GM12878 (cell line): ENCODE results near the gene ITPKA. TPM values are rescaled to one million over a fixed set of nuclear protein-coding genes. Genes with fewer than 3 reads are reported as not detected.
A peak's percentile ranks its signal among the peaks of the same experiment; 100 is the strongest.

Source experiments
- ATAC-seq: fragments of 200-7000 bp; cut with Tn5 transposase; 3 replicates; pipeline ENCODE4 v1.9.1; 2020; ENCODE audit warnings: mild to moderate bottlenecking, moderate library complexity
- BruUV-seq: library from RNA; stranded (reverse); fragments of 400-500 nt; replicated peaks from 2 replicates; lab custom pipeline; 2021; lab: Mats Ljungman, UMichigan
- CTCF ChIA-PET: fragments of 300-600 bp; sonication (Branson Sonifier 250); formaldehyde crosslinking; extraction: SDS; loops from one replicate; lab custom pipeline; 2021; ENCODE audit warnings: inconsistent platforms; lab: Yijun Ruan, JAX
- POLR2A ChIA-PET: fragments of 350-600 bp; formaldehyde crosslinking; extraction: SDS; loops from one replicate; lab custom pipeline; 2021; ENCODE audit warnings: inconsistent platforms; lab: Charles Lee
- RAD21 ChIA-PET: fragments of 300-600 bp; sonication (Branson Sonifier 250); formaldehyde crosslinking; loops from one replicate; lab custom pipeline; 2023; ENCODE audit warnings: antibody characterized with exemption; ENCODE audit not compliant: unreplicated experiment; lab: Charles Lee
- SMC1A ChIA-PET: fragments of 300-600 bp; sonication (Branson Sonifier 250); formaldehyde crosslinking; loops from one replicate; lab custom pipeline; 2023; ENCODE audit not compliant: unreplicated experiment, uncharacterized antibody; lab: Charles Lee
- DNase-seq: peaks from one replicate; pipeline ENCODE4 v3.0.0-alpha.2; 2011; ENCODE audit warnings: low read depth, low spot score
- FAIRE-seq: peaks from 3 replicates; lab custom pipeline; 2011; peaks lifted over from hg19 to GRCh38; lab: Jason Lieb, UNC
- H2AFZ ChIP-seq: 2 replicates; pipeline ENCODE4 v1.6.0; 2011; ENCODE audit warnings: low read depth, low read length, control low read depth; ENCODE audit not compliant: control insufficient read depth
- H3K27ac ChIP-seq: 2 replicates; pipeline ENCODE4 v1.5.1; 2011; ENCODE audit warnings: control low read depth; ENCODE audit not compliant: control insufficient read depth, insufficient read depth
- H3K27me3 ChIP-seq, 2 experiments: replicated peaks in 1 of 2; 2 replicates each; pipeline versions ENCODE4 v1.6.0 to v1.6.1; 2011; ENCODE audit warnings: low read length in 1 of 2; ENCODE audit not compliant: control insufficient read depth in 2 of 2, insufficient read depth in 2 of 2
- H3K36me3 ChIP-seq, 2 experiments: 2 replicates each; pipeline ENCODE4 v1.5.1; 2011; ENCODE audit warnings: low read length in 1 of 2; ENCODE audit not compliant: control insufficient read depth in 2 of 2, insufficient read depth in 2 of 2
- H3K4me1 ChIP-seq: 2 replicates; pipeline ENCODE4 v1.6.1; 2011; ENCODE audit warnings: mild to moderate bottlenecking, low read length, moderate library complexity, mixed read lengths; ENCODE audit not compliant: control insufficient read depth, insufficient read depth
- H3K4me2 ChIP-seq: 2 replicates; pipeline ENCODE4 v1.6.0; 2011; ENCODE audit warnings: control low read depth; ENCODE audit not compliant: control insufficient read depth, insufficient read depth
- H3K4me3 ChIP-seq: fragments of 200-600 bp; sonication (generic); 2 replicates; pipeline ENCODE4 v1.5.1; 2016
- H3K79me2 ChIP-seq: 2 replicates; pipeline ENCODE4 v1.6.0; 2011; ENCODE audit warnings: low read length; ENCODE audit not compliant: control insufficient read depth, insufficient read depth
- H3K9ac ChIP-seq: 2 replicates; pipeline ENCODE4 v1.8.0; 2011; ENCODE audit warnings: low read length, control low read depth, mixed read lengths; ENCODE audit not compliant: control insufficient read depth, insufficient read depth
- H3K9me3 ChIP-seq: replicated peaks from 3 replicates; pipeline ENCODE4 v1.5.1; 2011; ENCODE audit warnings: mild to moderate bottlenecking, low read length; ENCODE audit not compliant: control insufficient read depth, insufficient read depth
- H4K20me1 ChIP-seq: 2 replicates; pipeline ENCODE4 v1.6.0; 2011; ENCODE audit not compliant: control insufficient read depth, insufficient read depth
- BHLHE40 ChIP-seq, 2 experiments: fragments of 450-650 bp in 1 of 2; IDR thresholded peaks; 2 replicates each; pipeline ENCODE4 v1.6.1; 2011 to 2017; ENCODE audit warnings: low read depth in 2 of 2, borderline replicate concordance in 1 of 2, improper control_type of control experiment in 1 of 2, low read length in 1 of 2, mild to moderate bottlenecking in 1 of 2
- FOS ChIP-seq: IDR thresholded peaks from 3 replicates; pipeline ENCODE4 v1.6.1; 2011; ENCODE audit warnings: borderline replicate concordance; ENCODE audit not compliant: insufficient read length; ENCODE audit errors: extremely low read depth
- KDM1A ChIP-seq: fragments of 200-600 bp; sonication (generic); IDR thresholded peaks from 2 replicates; pipeline ENCODE4 v1.6.1; 2016; ENCODE audit warnings: borderline replicate concordance
- MXI1 ChIP-seq: fragments of 150-350 bp; IDR thresholded peaks from 2 replicates; pipeline ENCODE4 v1.6.1; 2011; ENCODE audit warnings: low read depth, mild to moderate bottlenecking, inconsistent platforms, low read length, improper control_type of control experiment
- POLR2AphosphoS5 ChIP-seq: IDR thresholded peaks from 2 replicates; pipeline ENCODE4 v1.6.1; 2011; ENCODE audit warnings: mild to moderate bottlenecking, low read length, inconsistent platforms
- SMAD1 ChIP-seq: fragments of 450-650 bp; IDR thresholded peaks from 2 replicates; pipeline ENCODE4 v1.6.1; 2018; ENCODE audit warnings: mild to moderate bottlenecking, low read depth; ENCODE audit not compliant: partially characterized antibody
- TBL1XR1 ChIP-seq: IDR thresholded peaks from 2 replicates; pipeline ENCODE4 v1.6.1; 2012; ENCODE audit warnings: low read depth, low read length, improper control_type of control experiment
- ZNF217 ChIP-seq: fragments of 450-650 bp; IDR thresholded peaks from 2 replicates; pipeline ENCODE4 v1.6.1; 2017; ENCODE audit warnings: antibody characterized with exemption, mild to moderate bottlenecking
- WGBS: methylation state at CpG from one replicate; pipeline ENCODE4 v1.1.6; 2016; ENCODE audit warnings: low lambda C conversion rate; ENCODE audit not compliant: insufficient replicate concordance, insufficient coverage; ENCODE audit errors: missing lambda C conversion rate; 5-methylcytosine and 5-hydroxymethylcytosine counted together
- in situ Hi-C: fragments of 300-500 bp; cut with MboI; formaldehyde crosslinking; loops from 9 replicates; pipeline ENCODE4 v1.14.3; 2018; ENCODE audit warnings: mixed read lengths
- intact Hi-C: fragments of 100-400 bp; cut with micrococcal nuclease; formaldehyde crosslinking; loops from one replicate; pipeline ENCODE4 v1.14.2; 2022; ENCODE audit not compliant: unreplicated experiment
- polyA plus RNA-seq, 11 experiments: library from polyadenylated mRNA; depleted of rRNA in 4 of 11; unstranded in 6 of 11; stranded (reverse) in 5 of 11; fragments of >200 nt; fragmentation: Nextera tagmentation in 4 of 11; fragmentation: Illumina TruSeq in 1 of 11; extraction: Ambion mirVana in 4 of 11; extraction: Trizol in 1 of 11; gene quantifications; 1 replicate in 1 of 11; 2 replicates in 10 of 11; pipeline versions ENCODE4 v1.2.1 to v1.2.3, GENCODE V29; 2011 to 2016; ENCODE audit warnings: inconsistent platforms in 2 of 11, missing spikeins in 2 of 11, low read depth in 1 of 11
- total RNA-seq, 4 experiments: library from RNA; depleted of rRNA in 3 of 4; stranded (reverse); fragments of >200 nt in 3 of 4; fragmentation: Illumina TruSeq in 1 of 4; extraction: Trizol in 1 of 4; gene quantifications; 2 replicates each; pipeline versions ENCODE4 v1.2.1 to v1.2.3, GENCODE V29; 2013 to 2021
- TF ChIP-seq, protein P1 (sequence below): fragments of 450-650 bp; IDR thresholded peaks from 2 replicates; pipeline ENCODE4 v1.6.1; 2017; ENCODE audit warnings: antibody characterized with exemption, mild to moderate bottlenecking, moderate library complexity
- TF ChIP-seq, protein P2 (sequence below): IDR thresholded peaks from 2 replicates; pipeline ENCODE4 v1.6.1; 2012; ENCODE audit warnings: low read depth, low read length, improper control_type of control experiment
- TF ChIP-seq, protein P3 (sequence below): fragments of 450-650 bp; IDR thresholded peaks from 2 replicates; pipeline ENCODE4 v1.6.1; 2017; ENCODE audit warnings: low read depth, mild to moderate bottlenecking, moderate library complexity
- TF ChIP-seq, protein P4 (sequence below): fragments of 450-650 bp; formaldehyde crosslinking; IDR thresholded peaks from 2 replicates; pipeline ENCODE4 v1.4.0; 2020; ENCODE audit warnings: mild to moderate bottlenecking, moderate library complexity
- TF ChIP-seq, protein P5 (sequence below): IDR thresholded peaks from 2 replicates; pipeline ENCODE4 v1.6.1; 2011; ENCODE audit warnings: borderline replicate concordance, low read depth, mild to moderate bottlenecking, moderate library complexity, mixed read lengths, low read length; ENCODE audit not compliant: insufficient read depth; ENCODE audit errors: extremely low read length

The ITPKA gene
- total and polyA plus RNA-seq, 10 of the 15 experiments (the other 5 are each of a cell fraction or from before 2014, with no cell fraction given) = 0.04 to 1.5 (median 0.49) TPM; not detected in 1

DNA sequence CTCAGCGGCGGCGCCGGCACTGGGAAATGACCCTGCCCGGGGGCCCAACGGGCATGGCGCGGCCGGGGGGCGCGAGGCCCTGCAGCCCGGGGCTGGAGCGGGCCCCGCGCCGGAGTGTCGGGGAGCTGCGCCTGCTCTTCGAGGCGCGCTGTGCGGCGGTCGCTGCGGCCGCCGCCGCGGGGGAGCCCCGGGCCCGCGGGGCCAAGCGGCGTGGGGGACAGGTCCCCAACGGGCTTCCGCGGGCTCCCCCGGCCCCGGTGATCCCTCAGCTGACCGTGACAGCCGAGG is 172 bp downstream of the ITPKA start:
- Histone ChIP-seq H4K20me1 (no peaks in the 10 kb centered on the region; the same call in 1 of the 2 replicates), H3K9me3 (no peaks in the 10 kb centered on the region), H3K27me3 (peaks cover 7 to 8% of the 10 kb centered on the region in 2 experiments; a peak in 3 of 4 replicates), H2AFZ (peak overlapping the region; percentile 78), H3K4me3 (peak overlapping the region; percentile 73), H3K4me2 (peak overlapping the region; percentile 89), H3K27ac (no peak overlapping the region), H3K9ac (no peak overlapping the region), H3K36me3 (no peaks in the 10 kb centered on the region), H3K79me2 (no peaks in the 10 kb centered on the region), H3K4me1 (peaks cover 29% of the 10 kb centered on the region)
- RAD21 ChIA-PET = interaction anchor here (1.0 to 2.7 kb wide), 5 partner anchors 11 to 50 kb away, joined by 3 to 16 read pairs (median 5); partner anchors contain the start of genes LTK and RPAP1
- POLR2A ChIA-PET = interaction anchor here (0.6 to 2.8 kb wide), 6 partner anchors 10 to 280 kb away, joined by 3 to 16 read pairs (median 6); partner anchors contain the start of genes LTK and MAPKBP1
- in situ Hi-C loops = no loop called here
- CTCF ChIA-PET = interaction anchor here (3.2 kb wide), 1 partner anchor 28 kb away, joined by 19 read pairs; no protein-coding TSS in a partner anchor
- DNase-seq (no peak), FAIRE-seq (no peak), ATAC-seq (peak; percentile 5)
- intact Hi-C loops = no loop called here
- 2% methylated on average over 32 of the region's 41 CpGs for WGBS
- no TSS peak for BruUV-seq
- SMC1A ChIA-PET = interaction anchor here (1.2 to 2.2 kb wide), 2 partner anchors 12 to 27 kb away, joined by 4 to 8 read pairs; no protein-coding TSS in a partner anchor
- TF ChIP-seq BHLHE40 (IDR thresholded peaks at IDR 0.05; ENCODE audit: borderline replicate concordance in 1 of 2, low read depth in 2 of 2, low read length in 1 of 2) = peak in 1 of 2 experiments; percentile 2; a peak in 1 of 4 replicates
- TF ChIP-seq KDM1A = no peak
- TF ChIP-seq, protein P1, sequence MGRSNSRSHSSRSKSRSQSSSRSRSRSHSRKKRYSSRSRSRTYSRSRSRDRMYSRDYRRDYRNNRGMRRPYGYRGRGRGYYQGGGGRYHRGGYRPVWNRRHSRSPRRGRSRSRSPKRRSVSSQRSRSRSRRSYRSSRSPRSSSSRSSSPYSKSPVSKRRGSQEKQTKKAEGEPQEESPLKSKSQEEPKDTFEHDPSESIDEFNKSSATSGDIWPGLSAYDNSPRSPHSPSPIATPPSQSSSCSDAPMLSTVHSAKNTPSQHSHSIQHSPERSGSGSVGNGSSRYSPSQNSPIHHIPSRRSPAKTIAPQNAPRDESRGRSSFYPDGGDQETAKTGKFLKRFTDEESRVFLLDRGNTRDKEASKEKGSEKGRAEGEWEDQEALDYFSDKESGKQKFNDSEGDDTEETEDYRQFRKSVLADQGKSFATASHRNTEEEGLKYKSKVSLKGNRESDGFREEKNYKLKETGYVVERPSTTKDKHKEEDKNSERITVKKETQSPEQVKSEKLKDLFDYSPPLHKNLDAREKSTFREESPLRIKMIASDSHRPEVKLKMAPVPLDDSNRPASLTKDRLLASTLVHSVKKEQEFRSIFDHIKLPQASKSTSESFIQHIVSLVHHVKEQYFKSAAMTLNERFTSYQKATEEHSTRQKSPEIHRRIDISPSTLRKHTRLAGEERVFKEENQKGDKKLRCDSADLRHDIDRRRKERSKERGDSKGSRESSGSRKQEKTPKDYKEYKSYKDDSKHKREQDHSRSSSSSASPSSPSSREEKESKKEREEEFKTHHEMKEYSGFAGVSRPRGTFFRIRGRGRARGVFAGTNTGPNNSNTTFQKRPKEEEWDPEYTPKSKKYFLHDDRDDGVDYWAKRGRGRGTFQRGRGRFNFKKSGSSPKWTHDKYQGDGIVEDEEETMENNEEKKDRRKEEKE = no peak
- TF ChIP-seq POLR2AphosphoS5 = no peak
- TF ChIP-seq SMAD1 = no peak
- TF ChIP-seq, protein P2, sequence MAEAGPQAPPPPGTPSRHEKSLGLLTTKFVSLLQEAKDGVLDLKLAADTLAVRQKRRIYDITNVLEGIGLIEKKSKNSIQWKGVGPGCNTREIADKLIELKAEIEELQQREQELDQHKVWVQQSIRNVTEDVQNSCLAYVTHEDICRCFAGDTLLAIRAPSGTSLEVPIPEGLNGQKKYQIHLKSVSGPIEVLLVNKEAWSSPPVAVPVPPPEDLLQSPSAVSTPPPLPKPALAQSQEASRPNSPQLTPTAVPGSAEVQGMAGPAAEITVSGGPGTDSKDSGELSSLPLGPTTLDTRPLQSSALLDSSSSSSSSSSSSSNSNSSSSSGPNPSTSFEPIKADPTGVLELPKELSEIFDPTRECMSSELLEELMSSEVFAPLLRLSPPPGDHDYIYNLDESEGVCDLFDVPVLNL = no peak
- TF ChIP-seq ZNF217 = no peak
- TF ChIP-seq, protein P3, sequence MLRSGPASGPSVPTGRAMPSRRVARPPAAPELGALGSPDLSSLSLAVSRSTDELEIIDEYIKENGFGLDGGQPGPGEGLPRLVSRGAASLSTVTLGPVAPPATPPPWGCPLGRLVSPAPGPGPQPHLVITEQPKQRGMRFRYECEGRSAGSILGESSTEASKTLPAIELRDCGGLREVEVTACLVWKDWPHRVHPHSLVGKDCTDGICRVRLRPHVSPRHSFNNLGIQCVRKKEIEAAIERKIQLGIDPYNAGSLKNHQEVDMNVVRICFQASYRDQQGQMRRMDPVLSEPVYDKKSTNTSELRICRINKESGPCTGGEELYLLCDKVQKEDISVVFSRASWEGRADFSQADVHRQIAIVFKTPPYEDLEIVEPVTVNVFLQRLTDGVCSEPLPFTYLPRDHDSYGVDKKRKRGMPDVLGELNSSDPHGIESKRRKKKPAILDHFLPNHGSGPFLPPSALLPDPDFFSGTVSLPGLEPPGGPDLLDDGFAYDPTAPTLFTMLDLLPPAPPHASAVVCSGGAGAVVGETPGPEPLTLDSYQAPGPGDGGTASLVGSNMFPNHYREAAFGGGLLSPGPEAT = no peak
- TF ChIP-seq MXI1 = no peak
- no peak for TF ChIP-seq FOS
- TF ChIP-seq TBL1XR1 = no peak
- TF ChIP-seq, protein P4, sequence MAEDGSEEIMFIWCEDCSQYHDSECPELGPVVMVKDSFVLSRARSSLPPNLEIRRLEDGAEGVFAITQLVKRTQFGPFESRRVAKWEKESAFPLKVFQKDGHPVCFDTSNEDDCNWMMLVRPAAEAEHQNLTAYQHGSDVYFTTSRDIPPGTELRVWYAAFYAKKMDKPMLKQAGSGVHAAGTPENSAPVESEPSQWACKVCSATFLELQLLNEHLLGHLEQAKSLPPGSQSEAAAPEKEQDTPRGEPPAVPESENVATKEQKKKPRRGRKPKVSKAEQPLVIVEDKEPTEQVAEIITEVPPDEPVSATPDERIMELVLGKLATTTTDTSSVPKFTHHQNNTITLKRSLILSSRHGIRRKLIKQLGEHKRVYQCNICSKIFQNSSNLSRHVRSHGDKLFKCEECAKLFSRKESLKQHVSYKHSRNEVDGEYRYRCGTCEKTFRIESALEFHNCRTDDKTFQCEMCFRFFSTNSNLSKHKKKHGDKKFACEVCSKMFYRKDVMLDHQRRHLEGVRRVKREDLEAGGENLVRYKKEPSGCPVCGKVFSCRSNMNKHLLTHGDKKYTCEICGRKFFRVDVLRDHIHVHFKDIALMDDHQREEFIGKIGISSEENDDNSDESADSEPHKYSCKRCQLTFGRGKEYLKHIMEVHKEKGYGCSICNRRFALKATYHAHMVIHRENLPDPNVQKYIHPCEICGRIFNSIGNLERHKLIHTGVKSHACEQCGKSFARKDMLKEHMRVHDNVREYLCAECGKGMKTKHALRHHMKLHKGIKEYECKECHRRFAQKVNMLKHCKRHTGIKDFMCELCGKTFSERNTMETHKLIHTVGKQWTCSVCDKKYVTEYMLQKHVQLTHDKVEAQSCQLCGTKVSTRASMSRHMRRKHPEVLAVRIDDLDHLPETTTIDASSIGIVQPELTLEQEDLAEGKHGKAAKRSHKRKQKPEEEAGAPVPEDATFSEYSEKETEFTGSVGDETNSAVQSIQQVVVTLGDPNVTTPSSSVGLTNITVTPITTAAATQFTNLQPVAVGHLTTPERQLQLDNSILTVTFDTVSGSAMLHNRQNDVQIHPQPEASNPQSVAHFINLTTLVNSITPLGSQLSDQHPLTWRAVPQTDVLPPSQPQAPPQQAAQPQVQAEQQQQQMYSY (CRISPR knock-in tag) = no peak
- TF ChIP-seq, protein P5, sequence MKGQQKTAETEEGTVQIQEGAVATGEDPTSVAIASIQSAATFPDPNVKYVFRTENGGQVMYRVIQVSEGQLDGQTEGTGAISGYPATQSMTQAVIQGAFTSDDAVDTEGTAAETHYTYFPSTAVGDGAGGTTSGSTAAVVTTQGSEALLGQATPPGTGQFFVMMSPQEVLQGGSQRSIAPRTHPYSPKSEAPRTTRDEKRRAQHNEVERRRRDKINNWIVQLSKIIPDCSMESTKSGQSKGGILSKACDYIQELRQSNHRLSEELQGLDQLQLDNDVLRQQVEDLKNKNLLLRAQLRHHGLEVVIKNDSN = no peak
